ENCODE data around the gene CYP24A1. TPM values are rescaled to one million over a fixed set of nuclear protein-coding genes. Genes with fewer than 3 reads are reported as not detected.

Gene CYP24A1
- total RNA-seq, 1 donor from 2014 or later, result 0.73 TPM

- Histone ChIP-seq H3K4me2 (ENCODE audit: low read length) (no peak overlapping the region), H3K27me3 (ENCODE audit: insufficient read depth, low read length) (no peaks in the 10 kb centered on the region), H3K9ac (ENCODE audit: low read length) (no peak overlapping the region), H3K4me1 (ENCODE audit: insufficient read depth, low read length) (peaks cover 15% of the 10 kb centered on the region), H4K20me1 (ENCODE audit: insufficient read depth, low read length) (peaks cover 55% of the 10 kb centered on the region), H3K79me2 (ENCODE audit: insufficient read depth, low read length) (peaks cover 51% of the 10 kb centered on the region), H3K36me3 (ENCODE audit: insufficient read depth, low read length) (peaks cover 7% of the 10 kb centered on the region), H2AFZ (ENCODE audit: low read depth, low read length) (no peak overlapping the region), H3K27ac (ENCODE audit: low read depth, low read length) (no peak overlapping the region), H3K4me3 (ENCODE audit: insufficient read depth, low read depth, low read length) (no peak overlapping the region), H3K9me3 (ENCODE audit: insufficient read depth, low read depth, low read length) (no peaks in the 10 kb centered on the region)
- Mint-ChIP-seq H3K9me3 (ENCODE audit: unreplicated experiment) (no peaks in the 10 kb centered on the region), H3K36me3 (ENCODE audit: low read depth, unreplicated experiment) (no peaks in the 10 kb centered on the region), H3K4me3 (ENCODE audit: unreplicated experiment) (no peak overlapping the region), H3K4me1 (ENCODE audit: low read depth, unreplicated experiment) (peaks cover 11% of the 10 kb centered on the region), H3K27me3 (ENCODE audit: low read depth, unreplicated experiment) (no peaks in the 10 kb centered on the region), H3K27ac (ENCODE audit: unreplicated experiment) (no peak overlapping the region)
- DNase-seq (ENCODE audit: low read depth) (no peak), FAIRE-seq (no peak)
- TF ChIP-seq CTCF (IDR thresholded peaks at IDR 0.05; ENCODE audit: insufficient read depth, low read depth, low read length) (no peak), EZH2 (IDR thresholded peaks at IDR 0.05; ENCODE audit: insufficient read depth, low read length) (no peak)
Observed at GRCh38 chr20:54215157-54215789, 41.5 kb upstream of the CYP24A1 start.

GRCh38 chr20:54214566-54214965, 40.8 kb upstream of the CYP24A1 start:
- H3K4me1 ChIP-seq (ENCODE audit: insufficient read depth, low read length), result peaks cover 15% of the 10 kb centered on the region
- H3K4me2 ChIP-seq (ENCODE audit: low read length), result no peak overlapping the region
- peaks cover 11% of the 10 kb centered on the region for H3K4me1 Mint-ChIP-seq (ENCODE audit: low read depth, unreplicated experiment)
- no peak overlapping the region for H3K9ac ChIP-seq (ENCODE audit: low read length)
- H3K27ac ChIP-seq (ENCODE audit: low read depth, low read length), result no peak overlapping the region
- no peak for FAIRE-seq
- H4K20me1 ChIP-seq (ENCODE audit: insufficient read depth, low read length), result peaks cover 62% of the 10 kb centered on the region
- peaks cover 58% of the 10 kb centered on the region for H3K79me2 ChIP-seq (ENCODE audit: insufficient read depth, low read length)
- no peak overlapping the region for H3K27ac Mint-ChIP-seq (ENCODE audit: unreplicated experiment)
- no peak overlapping the region for H2AFZ ChIP-seq (ENCODE audit: low read depth, low read length)
- no peaks in the 10 kb centered on the region for H3K27me3 ChIP-seq (ENCODE audit: insufficient read depth, low read length)
- H3K36me3 Mint-ChIP-seq (ENCODE audit: low read depth, unreplicated experiment), result no peaks in the 10 kb centered on the region
- H3K4me3 Mint-ChIP-seq (ENCODE audit: unreplicated experiment), result no peak overlapping the region
- H3K4me3 ChIP-seq (ENCODE audit: insufficient read depth, low read depth, low read length), result no peak overlapping the region
- no peaks in the 10 kb centered on the region for H3K27me3 Mint-ChIP-seq (ENCODE audit: low read depth, unreplicated experiment)
- peaks cover 7% of the 10 kb centered on the region for H3K36me3 ChIP-seq (ENCODE audit: insufficient read depth, low read length)
- no peak for DNase-seq (ENCODE audit: low read depth)
- H3K9me3 Mint-ChIP-seq (ENCODE audit: unreplicated experiment), result no peaks in the 10 kb centered on the region
- H3K9me3 ChIP-seq (ENCODE audit: insufficient read depth, low read depth, low read length), result no peaks in the 10 kb centered on the region
- TF ChIP-seq EZH2 (IDR thresholded peaks at IDR 0.05; ENCODE audit: insufficient read depth, low read length) (no peak), CTCF (IDR thresholded peaks at IDR 0.05; ENCODE audit: insufficient read depth, low read depth, low read length) (no peak)

GRCh38 chr20:54212871-54213270, 39.1 kb upstream of the CYP24A1 start:
- Histone ChIP-seq H3K4me2 (ENCODE audit: low read length) (peak overlapping the region; percentile 66), H4K20me1 (ENCODE audit: insufficient read depth, low read length) (peaks cover 69% of the 10 kb centered on the region), H3K9ac (ENCODE audit: low read length) (no peak overlapping the region), H2AFZ (ENCODE audit: low read depth, low read length) (no peak overlapping the region), H3K79me2 (ENCODE audit: insufficient read depth, low read length) (peaks cover 74% of the 10 kb centered on the region), H3K9me3 (ENCODE audit: insufficient read depth, low read depth, low read length) (no peaks in the 10 kb centered on the region), H3K36me3 (ENCODE audit: insufficient read depth, low read length) (peaks cover 7% of the 10 kb centered on the region), H3K27ac (ENCODE audit: low read depth, low read length) (no peak overlapping the region), H3K4me1 (ENCODE audit: insufficient read depth, low read length) (peaks cover 22% of the 10 kb centered on the region), H3K4me3 (ENCODE audit: insufficient read depth, low read depth, low read length) (no peak overlapping the region), H3K27me3 (ENCODE audit: insufficient read depth, low read length) (no peaks in the 10 kb centered on the region)
- Mint-ChIP-seq H3K27ac (ENCODE audit: unreplicated experiment) (no peak overlapping the region), H3K9me3 (ENCODE audit: unreplicated experiment) (no peaks in the 10 kb centered on the region), H3K27me3 (ENCODE audit: low read depth, unreplicated experiment) (no peaks in the 10 kb centered on the region), H3K4me3 (ENCODE audit: unreplicated experiment) (no peak overlapping the region), H3K36me3 (ENCODE audit: low read depth, unreplicated experiment) (no peaks in the 10 kb centered on the region), H3K4me1 (ENCODE audit: low read depth, unreplicated experiment) (peaks cover 12% of the 10 kb centered on the region)
- TF ChIP-seq CTCF (IDR thresholded peaks at IDR 0.05; ENCODE audit: insufficient read depth, low read depth, low read length) (no peak), EZH2 (IDR thresholded peaks at IDR 0.05; ENCODE audit: insufficient read depth, low read length) (no peak)
- DNase-seq (ENCODE audit: low read depth) (no peak), FAIRE-seq (no peak)
